ENCODE measurements around the gene PKNOX2.

PKNOX2 gene

GRCh38 chr11:125289419-125290098 lies 125.0 kb downstream of the PKNOX2 start:
- DNase-seq: no peak

DNA sequence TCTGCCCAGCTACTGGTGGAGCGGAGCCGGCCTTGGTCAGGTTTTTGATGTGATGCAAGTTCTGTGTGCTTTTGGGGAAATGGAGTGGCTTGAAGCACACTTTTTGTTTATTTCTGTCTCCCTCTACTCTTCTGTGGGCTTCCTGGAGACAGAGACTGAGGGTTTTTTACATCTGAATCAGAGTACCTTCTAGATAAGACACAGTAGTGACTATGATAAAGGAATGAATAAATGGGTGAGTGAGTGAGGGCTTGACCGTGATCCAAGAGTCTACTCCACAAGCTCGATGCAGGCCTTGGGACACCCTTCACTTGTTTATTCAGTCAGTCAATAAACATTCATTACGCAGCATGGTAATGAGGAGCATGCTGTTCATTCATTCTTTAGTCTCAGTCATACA lies 125.7 kb downstream of the PKNOX2 start:
- no peak for DNase-seq

- DNase-seq: no peak
Measured at GRCh38 chr11:125292100-125292499, 127.5 kb downstream of the PKNOX2 start.

GRCh38 chr11:125293596-125293995 lies 129.0 kb downstream of the PKNOX2 start:
- no peak for DNase-seq

DNA sequence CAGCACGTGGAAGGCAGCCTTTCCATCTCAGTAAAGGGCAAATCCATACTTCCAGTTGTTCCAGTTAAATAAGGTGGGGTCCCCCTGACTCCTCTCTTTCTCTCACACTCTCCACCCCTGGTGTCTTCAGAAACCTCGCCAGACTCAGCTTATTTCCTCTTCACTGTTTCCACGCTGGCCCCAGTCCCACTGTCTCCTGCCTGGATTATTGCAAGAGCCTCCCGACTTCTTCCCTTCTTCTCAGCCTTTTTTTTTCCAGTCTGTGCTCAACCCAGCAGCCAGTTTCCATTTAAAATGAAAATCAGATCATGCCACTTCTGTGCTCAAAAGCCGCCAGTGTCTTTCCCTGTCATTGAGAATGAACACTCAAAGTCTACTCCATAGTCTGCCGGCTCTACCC lies 131.4 kb downstream of the PKNOX2 start:
- DNase-seq: no peak

GRCh38 chr11:125297346-125297915 lies 132.9 kb downstream of the PKNOX2 start:
- DNase-seq: no peak

DNA sequence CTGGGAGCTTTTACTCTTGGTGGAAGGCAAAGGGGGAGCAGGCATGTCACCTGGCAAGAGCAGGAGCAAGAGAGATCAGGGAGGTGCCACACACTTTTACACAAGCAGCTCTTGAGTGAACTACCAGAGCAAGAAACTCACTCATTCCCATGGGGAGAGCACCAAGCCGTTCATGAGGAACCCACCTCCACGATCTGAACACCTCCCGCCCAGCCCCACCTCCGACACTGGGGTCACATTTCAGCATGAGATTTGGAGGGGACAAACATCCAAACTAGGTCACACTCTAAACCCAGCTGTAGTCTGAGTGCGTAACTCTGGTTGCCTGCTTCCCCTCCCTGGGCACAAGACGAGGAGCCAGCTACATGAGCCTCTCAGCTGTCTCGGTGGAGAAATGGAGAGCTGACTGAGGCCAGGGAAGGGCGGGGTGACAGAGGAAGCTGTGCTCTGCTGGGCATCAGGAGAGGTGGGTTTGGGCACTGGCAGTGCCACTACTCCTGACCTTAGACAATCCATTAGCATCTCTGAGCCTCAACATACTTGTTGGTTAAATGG lies 134.6 kb downstream of the PKNOX2 start:
- no peak for DNase-seq

GRCh38 chr11:125299821-125300220 lies 135.3 kb downstream of the PKNOX2 start:
- DNase-seq: no peak

DNA sequence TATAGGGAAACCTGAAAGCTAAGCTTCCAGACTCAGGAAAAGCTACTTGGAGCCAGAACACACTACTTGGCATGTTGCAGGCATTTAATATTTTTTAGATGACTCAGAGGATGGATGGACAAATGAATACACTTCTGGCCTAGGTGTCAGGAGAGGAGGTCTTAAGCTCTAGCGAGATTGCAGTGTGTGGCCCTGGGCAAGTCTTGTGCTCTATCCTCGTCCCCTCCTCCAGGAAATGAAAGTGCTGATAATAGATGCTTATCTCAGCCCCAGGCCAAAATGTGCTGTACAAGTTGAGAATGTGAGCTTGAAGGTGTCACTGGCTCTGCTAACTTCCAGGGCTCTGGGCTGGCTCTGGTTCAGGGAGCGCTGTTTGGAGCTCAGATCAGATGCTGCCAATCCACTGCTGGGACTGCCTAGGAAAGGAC lies 136.3 kb downstream of the PKNOX2 start:
- DNase-seq: peak; percentile 77

DNA sequence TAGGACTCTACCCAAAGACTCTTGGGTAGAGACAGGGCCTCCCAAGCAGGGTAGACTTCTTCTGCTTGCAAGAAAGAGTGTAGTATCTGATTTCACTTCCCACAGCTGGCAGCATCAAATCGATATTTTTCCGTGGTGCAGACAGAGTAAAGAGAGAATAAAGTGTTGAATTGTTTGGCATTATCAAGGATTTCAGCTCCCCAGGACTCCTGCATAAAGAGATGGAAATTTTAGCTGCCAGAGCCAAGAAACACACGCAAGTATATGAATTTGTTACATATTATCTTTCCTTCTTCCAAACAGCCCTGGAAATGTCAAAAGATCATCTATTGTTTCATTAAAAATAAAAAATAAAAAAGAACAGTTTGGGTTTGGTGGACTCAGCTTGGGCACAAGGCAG lies 136.8 kb downstream of the PKNOX2 start:
- DNase-seq: no peak

GRCh38 chr11:125303186-125303585 lies 138.6 kb downstream of the PKNOX2 start:
- DNase-seq: no peak

DNA sequence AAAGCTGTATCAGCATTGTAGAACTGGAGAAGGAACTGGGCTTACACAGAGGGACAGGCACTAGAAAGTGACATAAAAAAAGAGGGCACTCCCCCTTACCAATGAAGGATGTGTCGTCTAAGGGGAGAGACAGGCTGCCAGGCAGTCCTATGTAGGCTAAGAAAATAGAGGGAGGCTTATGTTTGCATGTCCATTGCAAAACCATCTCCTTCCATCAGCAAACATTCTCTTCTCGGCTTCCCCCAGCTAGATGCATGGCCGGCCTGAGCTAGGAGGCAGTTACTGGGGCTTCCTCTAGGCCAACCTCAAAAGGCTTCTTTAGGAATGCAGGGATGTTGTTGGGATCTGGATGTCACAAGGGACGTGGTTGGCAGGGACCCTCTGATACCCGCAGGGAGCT lies 139.1 kb downstream of the PKNOX2 start:
- DNase-seq: no peak

DNA sequence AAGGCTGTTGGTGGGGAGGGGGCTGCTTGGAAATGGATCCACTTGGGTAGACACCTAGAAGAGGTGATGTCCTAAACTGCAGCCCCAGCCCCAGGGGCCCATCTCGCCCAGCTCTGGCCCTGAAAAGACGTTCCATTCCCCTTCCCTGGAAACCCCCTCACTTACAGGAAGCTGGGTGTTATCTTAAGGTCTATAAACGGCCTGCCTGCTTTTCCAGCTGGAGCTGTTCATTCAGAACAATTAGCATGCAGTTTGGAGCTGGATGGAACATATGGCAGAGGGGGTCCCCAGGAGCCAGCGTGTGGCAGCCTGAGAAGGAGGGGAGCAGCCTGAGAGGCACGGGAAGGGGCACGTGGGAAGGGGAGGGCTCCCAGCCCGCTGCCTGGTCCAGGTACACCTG lies 139.6 kb downstream of the PKNOX2 start:
- DNase-seq: no peak

- no peak for DNase-seq
Measured at GRCh38 chr11:125304876-125305275, 140.3 kb downstream of the PKNOX2 start.

DNA sequence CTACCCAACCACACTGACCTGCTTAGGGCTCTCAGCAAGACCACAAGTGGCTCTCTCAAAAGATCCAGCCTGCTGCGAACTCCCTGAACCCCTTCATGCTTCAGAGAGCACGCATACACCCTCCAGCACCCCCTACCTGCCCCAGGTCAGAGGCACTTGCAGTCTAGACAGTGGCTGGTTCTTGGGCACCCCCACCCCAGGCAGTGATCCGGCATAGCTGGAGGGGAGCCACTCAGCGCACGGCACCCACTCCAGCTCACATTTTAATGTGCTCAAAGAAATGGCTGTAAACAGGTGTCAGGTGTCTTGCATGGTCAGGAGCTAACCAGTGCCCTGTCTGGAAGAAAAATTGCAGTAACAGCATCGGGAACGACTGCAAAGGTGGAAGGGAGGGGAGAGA lies 140.8 kb downstream of the PKNOX2 start:
- DNase-seq: no peak

- no peak for DNase-seq
Measured at GRCh38 chr11:125306476-125306875, 141.9 kb downstream of the PKNOX2 start.

DNA sequence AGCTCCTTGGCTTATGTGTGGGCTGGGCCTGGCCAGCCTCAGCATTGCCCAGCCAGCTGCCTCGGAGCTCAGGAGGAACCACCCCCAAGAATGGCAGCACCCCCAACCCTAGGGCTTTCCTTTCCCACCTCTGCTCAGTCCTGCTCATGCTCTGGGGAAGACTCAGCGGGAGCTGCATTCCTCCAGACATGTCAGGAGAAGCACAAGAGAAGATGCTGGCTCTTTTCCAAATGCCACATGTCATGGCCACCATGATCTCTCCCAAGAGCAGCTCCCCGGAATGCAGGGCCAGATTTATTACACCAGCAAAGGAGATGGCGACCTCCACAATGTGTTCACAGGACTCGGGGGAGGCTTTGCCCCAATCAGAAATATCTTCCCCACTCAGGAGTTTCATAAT lies 143.7 kb downstream of the PKNOX2 start:
- peak; percentile 58 for DNase-seq

DNA sequence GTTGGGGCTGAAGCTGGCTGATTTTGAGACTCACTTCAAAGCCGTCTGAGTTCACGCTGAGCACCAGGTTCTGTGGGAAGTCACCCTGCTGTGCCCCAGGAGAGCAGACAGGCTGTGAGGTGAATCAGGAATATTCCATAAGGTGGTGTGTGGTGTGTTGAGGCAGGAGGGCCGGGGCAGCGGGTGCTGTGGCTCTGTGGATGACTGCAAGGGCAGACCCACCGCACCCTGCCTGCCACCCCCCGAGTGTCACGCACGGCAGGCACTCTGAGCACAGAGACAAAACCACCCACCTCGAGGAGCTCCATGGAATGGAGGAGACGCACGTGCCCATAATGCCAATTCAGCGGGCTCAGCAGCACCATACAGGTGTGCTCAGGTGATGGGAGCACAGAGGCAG lies 147.8 kb downstream of the PKNOX2 start:
- DNase-seq: no peak

DNA sequence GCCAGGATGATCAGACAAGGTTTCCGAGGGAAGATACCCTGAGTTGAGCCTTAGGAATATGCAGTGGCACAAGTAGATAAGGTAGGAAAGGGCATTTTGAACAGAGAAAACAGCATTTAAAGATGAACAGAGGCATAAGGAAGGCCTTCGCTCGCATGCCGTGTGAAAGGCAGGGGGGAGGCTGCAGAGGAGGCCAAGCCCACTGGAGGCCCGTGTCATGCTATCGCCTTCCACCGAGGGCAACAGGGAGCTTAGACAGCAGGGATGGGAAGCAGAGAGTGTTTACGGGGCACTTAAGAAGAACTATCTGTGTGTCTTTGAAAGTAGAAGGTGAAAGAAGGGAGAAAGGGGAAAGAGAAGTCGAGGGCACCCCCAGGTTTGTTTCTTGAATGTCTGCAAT lies 148.3 kb downstream of the PKNOX2 start:
- no peak for DNase-seq

- DNase-seq: no peak
Measured at GRCh38 chr11:125313271-125314219, 149.0 kb downstream of the PKNOX2 start.

DNA sequence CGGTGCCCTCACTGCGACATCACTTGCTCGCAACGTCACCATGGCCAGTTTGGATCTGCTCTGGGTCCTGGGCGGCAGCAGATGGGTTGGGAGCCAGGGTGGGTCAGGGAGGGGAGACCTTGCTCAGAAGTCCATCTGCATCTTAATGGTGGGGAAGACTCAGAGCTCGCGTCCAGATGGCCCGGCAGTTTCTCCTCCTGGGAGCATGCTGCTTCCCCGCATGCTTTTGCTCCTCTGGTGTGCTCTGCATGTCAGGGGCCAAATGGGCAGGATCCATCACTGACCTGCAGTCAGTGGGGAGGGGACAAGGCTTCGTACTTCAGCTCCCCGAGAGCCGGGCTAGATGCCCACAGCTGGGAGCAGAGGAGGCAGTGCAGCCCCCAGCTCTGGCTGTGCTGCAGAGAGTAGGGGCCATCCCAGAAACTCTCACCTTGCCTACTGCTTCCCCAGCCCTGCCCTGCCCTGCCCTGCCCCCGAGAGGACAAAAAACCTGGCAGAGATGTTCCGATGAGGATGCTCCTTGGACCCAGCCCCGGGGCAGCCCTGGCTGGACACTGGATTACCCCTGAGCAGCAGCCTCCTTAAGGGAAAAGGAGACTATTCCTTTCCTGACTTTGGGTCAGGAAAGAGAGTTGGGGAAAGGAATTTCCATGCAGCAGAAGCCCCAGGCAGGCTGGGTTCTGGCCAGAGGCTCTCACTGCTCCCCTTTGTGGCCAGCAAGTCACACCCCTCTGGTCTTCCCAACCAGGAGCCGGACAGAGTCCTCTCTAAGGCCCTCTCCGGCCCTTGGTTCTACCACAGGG lies 149.9 kb downstream of the PKNOX2 start:
- DNase-seq: no peak

DNA sequence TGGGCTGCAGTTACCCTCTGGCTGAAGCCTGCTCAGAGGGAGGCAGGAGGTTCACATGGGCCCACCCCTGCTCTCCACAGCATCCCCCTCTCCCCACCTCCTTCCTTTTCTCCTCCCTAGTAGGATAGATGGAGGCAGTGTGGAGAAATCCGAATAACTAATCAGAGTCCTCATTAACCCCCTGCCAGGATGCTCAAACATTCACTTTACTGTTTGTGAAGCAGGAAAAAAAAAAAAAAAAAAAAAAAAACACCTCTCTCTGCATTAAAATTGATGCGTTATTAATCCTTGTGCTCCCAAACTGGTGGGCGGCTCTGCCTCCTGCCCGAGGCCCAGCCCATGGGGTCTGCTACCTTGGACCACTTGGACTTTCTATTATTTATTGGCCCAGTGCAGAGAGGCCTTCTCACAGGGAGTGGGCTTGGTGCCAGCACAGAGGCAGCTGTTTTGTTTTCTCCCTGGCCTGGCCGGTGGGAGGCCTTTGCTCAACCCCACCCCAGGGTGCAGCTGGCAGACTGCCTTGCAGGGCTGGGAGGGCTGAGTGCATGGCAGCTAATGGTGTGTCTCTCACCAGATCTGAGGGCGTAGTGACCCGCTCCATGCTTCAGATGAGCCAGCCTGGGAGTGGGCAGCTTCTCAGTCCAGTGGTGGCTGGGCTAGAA lies 150.7 kb downstream of the PKNOX2 start:
- DNase-seq: peak; percentile 38
